ENCODE data around the gene PDXK. TPM values are rescaled to one million over a fixed set of nuclear protein-coding genes. Genes with fewer than 3 reads are reported as not detected.

PDXK gene
- total and polyA plus RNA-seq, 2 of the 13 experiments (the other 11 are each of a cell fraction or from before 2014, with no cell fraction given), result 114 to 184 TPM

GRCh38 chr21:43786807-43787440, 68.0 kb downstream of the PDXK start:
- POLR2A ChIA-PET, result no interaction called here
- in situ Hi-C loops (cut with HindIII; ENCODE audit: extremely low pct_ligation_motif_present, low pct_unique_long_range_greater_than_20kb), result no loop called here
- Histone ChIP-seq H3K27me3 (ENCODE audit: control insufficient read depth in 1 of 2, insufficient read depth in 2 of 2, low read length in 2 of 2) (no peaks in the 10 kb centered on the region; a peak in 1 of 5 replicates), H3K4me2 (ENCODE audit: low read depth, low read length) (no peak overlapping the region), H2AFZ (ENCODE audit: low read length) (no peak overlapping the region), H3K79me2 (ENCODE audit: insufficient read depth, low read length) (peaks cover 22% of the 10 kb centered on the region), H3K9me3 (ENCODE audit: low read length) (no peaks in the 10 kb centered on the region), H4K20me1 (ENCODE audit: insufficient read depth, low read length) (no peaks in the 10 kb centered on the region), H3K4me3 (replicated peaks in 1 of 3; ENCODE audit: insufficient read depth in 1 of 3, low read depth in 2 of 3, low read length in 3 of 3) (no peak overlapping the region), H3K4me1 (ENCODE audit: insufficient read depth, low read length) (peaks cover 41% of the 10 kb centered on the region), H3K9ac (ENCODE audit: insufficient read depth, low read depth, low read length) (no peak overlapping the region), H3K27ac (ENCODE audit: extremely low read length, insufficient read depth, low read length) (no peak overlapping the region), H3K36me3 (replicated peaks in 1 of 2; ENCODE audit: control insufficient read depth in 1 of 2, insufficient read depth in 2 of 2, low read length in 2 of 2) (peaks cover 0 to 8% of the 10 kb centered on the region in 2 experiments; a peak in 3 of 5 replicates)
- ATAC-seq (no peak), FAIRE-seq (no peak), DNase-seq (ENCODE audit: low spot score) (no peak)
- CTCF ChIA-PET (ENCODE audit: low intra/inter-chr PET ratio, low total read pairs), result no interaction called here
- intact Hi-C loops (cut with micrococcal nuclease; ENCODE audit: unreplicated experiment), result no loop called here
- 89% methylated on average over 26 of the region's 38 CpGs for WGBS (ENCODE audit: low lambda C conversion rate)
- no TSS peak for BruUV-seq (replicated peaks)
- TF ChIP-seq ZMYM2 (CRISPR knock-in tag; IDR thresholded peaks at IDR 0.05), result peak; percentile 97
- TF ChIP-seq ZNF629 (CRISPR knock-in tag; conservative IDR thresholded peaks at IDR 0.05), result no peak
- no peak for TF ChIP-seq ZNF251 (CRISPR knock-in tag; IDR thresholded peaks at IDR 0.05)
- peak; percentile 15; the same call in 1 of the 2 replicates for TF ChIP-seq MAX (IDR thresholded peaks at IDR 0.05)
- no peak for TF ChIP-seq ZNF205 (CRISPR knock-in tag; IDR thresholded peaks at IDR 0.05)
- no peak for TF ChIP-seq ATF3 (CRISPR knock-in tag; IDR thresholded peaks at IDR 0.05)
- TF ChIP-seq WIZ (CRISPR knock-in tag; IDR thresholded peaks at IDR 0.05), result no peak
- no peak for TF ChIP-seq ZNF318 (CRISPR knock-in tag; IDR thresholded peaks at IDR 0.05)
- TF ChIP-seq CHD4 (IDR thresholded peaks at IDR 0.05; ENCODE audit: borderline replicate concordance, low read length), result peak; percentile 60
- 0 out of 2 replicates have a peak, but pooled peaks have one; percentile 48 for TF ChIP-seq HNRNPL (IDR thresholded peaks at IDR 0.05; ENCODE audit: low read depth, low read length)
- no peak for TF ChIP-seq NCOA2 (CRISPR knock-in tag; IDR thresholded peaks at IDR 0.05)
- TF ChIP-seq ZFP91 (CRISPR knock-in tag; IDR thresholded peaks at IDR 0.05; ENCODE audit: borderline replicate concordance), result peak; percentile 44; the same call in 1 of the 2 replicates

Measured in HepG2 (cell line).